Caco-2 (cell line): ENCODE measurements around the gene CTNNA2. TPM values are rescaled to one million over a fixed set of nuclear protein-coding genes. Genes with fewer than 3 reads are reported as not detected.

ENCODE experiments used
- BruUV-seq: library from RNA; stranded (reverse); fragments of 400-500 nt; replicated peaks from 2 replicates; lab custom pipeline; 2021; lab: Mats Ljungman, UMichigan
- CTCF ChIA-PET: fragments of 300-600 bp; sonication (Branson Sonifier 250); formaldehyde crosslinking; loops from one replicate; lab custom pipeline; 2022; ENCODE audit warnings: antibody characterized with exemption; lab: Charles Lee
- POLR2A ChIA-PET: fragments of 300-600 bp; sonication (Branson Sonifier 250); formaldehyde crosslinking; loops from one replicate; lab custom pipeline; 2022; ENCODE audit warnings: antibody characterized with exemption; lab: Charles Lee
- DNase-seq, 2 experiments: peaks; one replicate each; pipeline versions ENCODE4 v3.0.0 to v3.0.0-alpha.2; 2020 to 2022
- H3K27me3 ChIP-seq: replicated peaks from 2 replicates; pipeline ENCODE4 v1.6.0; 2011; ENCODE audit warnings: low read length; ENCODE audit not compliant: control insufficient read depth, insufficient read depth
- H3K36me3 ChIP-seq: 2 replicates; pipeline ENCODE4 v1.5.1; 2011; ENCODE audit warnings: low read length; ENCODE audit not compliant: control insufficient read depth, insufficient read depth
- H3K4me1 ChIP-seq: fragments of 250-450 bp; sonication (Bioruptor Pico); 2 replicates; pipeline ENCODE4 v1.5.1; 2020; ENCODE audit warnings: mild to moderate bottlenecking
- H3K4me3 ChIP-seq: 2 replicates; pipeline ENCODE4 v1.5.1; 2011; ENCODE audit warnings: low read depth, mild to moderate bottlenecking, control low read depth, low read length
- H3K9me3 ChIP-seq: fragments of 250-450 bp; sonication (Bioruptor Pico); 2 replicates; pipeline ENCODE4 v1.5.1; 2020; ENCODE audit warnings: mild to moderate bottlenecking, moderate library complexity
- H3K27ac Mint-ChIP-seq: one replicate; pipeline ENCODE4 v1.8.0; 2022; ENCODE audit warnings: mixed read lengths; ENCODE audit not compliant: unreplicated experiment
- H3K27me3 Mint-ChIP-seq: one replicate; pipeline ENCODE4 v1.8.0; 2022; ENCODE audit warnings: mixed read lengths; ENCODE audit not compliant: insufficient read depth, unreplicated experiment
- H3K36me3 Mint-ChIP-seq: one replicate; pipeline ENCODE4 v1.8.0; 2022; ENCODE audit warnings: mild to moderate bottlenecking, mixed read lengths; ENCODE audit not compliant: insufficient read depth, unreplicated experiment
- H3K4me1 Mint-ChIP-seq: one replicate; pipeline ENCODE4 v1.8.0; 2022; ENCODE audit warnings: low read depth, mixed read lengths; ENCODE audit not compliant: unreplicated experiment
- H3K4me3 Mint-ChIP-seq: one replicate; pipeline ENCODE4 v1.8.0; 2022; ENCODE audit warnings: mild to moderate bottlenecking, moderate library complexity, mixed read lengths; ENCODE audit not compliant: unreplicated experiment
- H3K9me3 Mint-ChIP-seq: one replicate; pipeline ENCODE4 v1.8.0; 2022; ENCODE audit warnings: mixed read lengths; ENCODE audit not compliant: unreplicated experiment
- CTCF ChIP-seq, 2 experiments: fragments of 200-600 bp in 1 of 2; IDR thresholded peaks; 1 replicate in 1 of 2; 2 replicates in 1 of 2; pipeline versions ENCODE4 v1.5.1 to v1.8.0; 2011 to 2022; ENCODE audit warnings: antibody characterized with exemption in 1 of 2, control low read depth in 1 of 2, inconsistent platforms in 1 of 2, low read depth in 1 of 2, low read length in 1 of 2, mild to moderate bottlenecking in 1 of 2, moderate library complexity in 1 of 2; ENCODE audit not compliant: insufficient read depth in 1 of 2, severe bottlenecking in 1 of 2, unreplicated experiment in 1 of 2
- intact Hi-C: fragments of 100-400 bp; cut with micrococcal nuclease; formaldehyde crosslinking; loops from one replicate; pipeline ENCODE4 v1.10.0; 2022; ENCODE audit not compliant: unreplicated experiment
- total RNA-seq: library from RNA; stranded (reverse); gene quantifications from 2 replicates; pipeline ENCODE4 v1.2.3, GENCODE V29; 2022

The CTNNA2 gene
- total RNA-seq, 1 experiment from 2014 or later = not detected

- intact Hi-C loops = no loop called here
- no TSS peak for BruUV-seq
- ChIA-PET CTCF (no interaction called here), POLR2A (no interaction called here)
- TF ChIP-seq CTCF (IDR thresholded peaks at IDR 0.05; ENCODE audit: insufficient read depth in 1 of 2, low read depth in 1 of 2, low read length in 1 of 2, severe bottlenecking in 1 of 2, unreplicated experiment in 1 of 2) = no peak
- Mint-ChIP-seq H3K9me3 (no peaks in the 10 kb centered on the region), H3K4me3 (no peak overlapping the region), H3K27me3 (no peaks in the 10 kb centered on the region), H3K4me1 (no peaks in the 10 kb centered on the region), H3K36me3 (no peaks in the 10 kb centered on the region), H3K27ac (no peak overlapping the region)
- no peaks in the 10 kb centered on the region for H3K4me1 ChIP-seq
- no peaks in the 10 kb centered on the region for H3K36me3 ChIP-seq
- no peaks in the 10 kb centered on the region for H3K27me3 ChIP-seq
- no peaks in the 10 kb centered on the region for H3K9me3 ChIP-seq
- no peak overlapping the region for H3K4me3 ChIP-seq
- no peak for DNase-seq
Measured at GRCh38 chr2:80222644-80223043, 709.8 kb downstream of the CTNNA2 start.

- POLR2A ChIA-PET = no interaction called here
- no TSS peak for BruUV-seq
Measured at GRCh38 chr2:80231421-80231820, 718.6 kb downstream of the CTNNA2 start.

GRCh38 chr2:80233333-80233732 is 720.5 kb downstream of the CTNNA2 start:
- Histone ChIP-seq H3K4me3 (no peak overlapping the region), H3K27me3 (no peaks in the 10 kb centered on the region), H3K9me3 (no peaks in the 10 kb centered on the region), H3K36me3 (no peaks in the 10 kb centered on the region), H3K4me1 (no peaks in the 10 kb centered on the region)
- H3K27me3 Mint-ChIP-seq = no peaks in the 10 kb centered on the region
- TF ChIP-seq CTCF (IDR thresholded peaks at IDR 0.05; ENCODE audit: insufficient read depth in 1 of 2, low read depth in 1 of 2, low read length in 1 of 2, severe bottlenecking in 1 of 2, unreplicated experiment in 1 of 2) = no peak
- H3K36me3 Mint-ChIP-seq = no peaks in the 10 kb centered on the region
- H3K4me3 Mint-ChIP-seq = no peak overlapping the region
- H3K4me1 Mint-ChIP-seq = no peaks in the 10 kb centered on the region
- no TSS peak for BruUV-seq
- intact Hi-C loops = no loop called here
- H3K9me3 Mint-ChIP-seq = no peaks in the 10 kb centered on the region
- ChIA-PET CTCF (no interaction called here), POLR2A (no interaction called here)
- DNase-seq = no peak
- H3K27ac Mint-ChIP-seq = no peak overlapping the region

More at GRCh38 chr2:80231421-80231820, 718.6 kb downstream of the CTNNA2 start:
- H3K9me3 ChIP-seq = no peaks in the 10 kb centered on the region
- no peaks in the 10 kb centered on the region for H3K27me3 ChIP-seq
- DNase-seq = no peak
- no peaks in the 10 kb centered on the region for H3K4me1 ChIP-seq
- no peak overlapping the region for H3K27ac Mint-ChIP-seq
- no peaks in the 10 kb centered on the region for H3K36me3 Mint-ChIP-seq
- no peaks in the 10 kb centered on the region for H3K4me1 Mint-ChIP-seq
- no peaks in the 10 kb centered on the region for H3K36me3 ChIP-seq
- H3K9me3 Mint-ChIP-seq = no peaks in the 10 kb centered on the region
- CTCF ChIA-PET = no interaction called here
- intact Hi-C loops = no loop called here
- H3K27me3 Mint-ChIP-seq = no peaks in the 10 kb centered on the region
- TF ChIP-seq CTCF (IDR thresholded peaks at IDR 0.05; ENCODE audit: insufficient read depth in 1 of 2, low read depth in 1 of 2, low read length in 1 of 2, severe bottlenecking in 1 of 2, unreplicated experiment in 1 of 2) = no peak
- no peak overlapping the region for H3K4me3 ChIP-seq
- no peak overlapping the region for H3K4me3 Mint-ChIP-seq
